COR-L47 (cell line): ENCODE data around the gene FAAP24.
A peak's percentile ranks its signal among the peaks of the same experiment; 100 is the strongest.
"Not testable (repeated sequence)": the region's sequence is repeated elsewhere in the genome, so short reads cannot be mapped to it uniquely, and the experiment has no call there.

Source experiments
- DNase-seq: peaks from one replicate; lab custom pipeline; 2025; lab: John Stamatoyannopoulos, UW

FAAP24 gene

DNA sequence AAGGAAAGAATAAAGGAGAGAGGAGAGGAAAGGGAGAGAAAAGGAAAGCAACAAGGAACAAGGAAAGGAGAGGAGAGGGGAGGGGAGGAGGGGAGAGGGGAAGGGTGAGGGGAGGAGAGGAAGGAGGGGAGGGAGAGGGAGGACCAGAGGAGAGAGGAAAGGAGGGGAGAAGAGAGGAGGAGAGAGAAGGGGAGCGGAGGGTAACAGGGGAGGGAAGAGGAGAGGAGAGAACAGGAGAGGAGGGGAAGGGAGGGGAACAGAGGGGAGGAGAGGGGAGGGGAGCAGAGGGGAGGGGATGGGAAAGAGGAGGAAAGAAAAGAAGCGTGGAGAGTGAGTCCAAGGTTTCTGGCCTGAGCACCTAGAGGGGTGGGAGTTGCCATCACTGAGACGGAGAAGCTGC lies 26.7 kb downstream of the FAAP24 start:
- DNase-seq: no peak

DNA sequence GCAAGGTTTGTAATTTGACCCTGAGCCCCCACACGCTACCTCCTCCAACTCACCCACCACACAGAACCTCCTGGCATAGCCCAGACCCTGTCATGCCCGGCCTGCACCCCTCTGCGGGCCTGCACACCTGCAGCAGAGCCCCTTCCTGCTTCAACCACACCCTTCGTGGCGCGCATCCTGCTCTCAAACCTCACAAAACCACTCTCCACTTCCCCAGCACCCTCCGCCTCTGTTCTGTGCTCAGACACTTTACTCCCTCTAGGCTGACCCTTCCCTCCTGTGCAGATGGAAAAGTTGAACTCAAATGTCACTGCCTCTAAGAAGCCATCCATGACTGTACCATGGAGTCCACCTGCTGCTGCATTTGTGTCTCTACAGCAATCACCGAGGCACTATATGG lies 28.5 kb downstream of the FAAP24 start:
- DNase-seq: no peak

DNA sequence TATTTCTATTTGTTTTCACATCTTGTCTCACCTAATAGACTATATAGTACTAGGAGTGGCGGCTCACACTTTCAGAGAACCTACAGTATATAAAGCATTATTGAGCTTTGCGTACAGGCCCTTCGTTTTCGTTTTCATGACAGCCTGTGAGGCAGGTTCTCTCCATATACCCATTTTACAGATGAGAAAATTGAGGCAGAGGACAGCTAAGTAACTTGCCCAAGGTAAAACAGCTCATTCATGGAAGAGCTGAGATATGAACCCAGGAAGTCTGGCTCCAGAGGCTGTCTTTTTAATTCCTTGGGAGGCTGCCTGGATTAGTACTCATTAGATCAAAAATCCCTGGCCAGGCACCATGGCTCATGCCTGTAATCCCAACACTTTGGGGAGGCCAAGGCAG lies 28.9 kb downstream of the FAAP24 start:
- DNase-seq: no peak

DNA sequence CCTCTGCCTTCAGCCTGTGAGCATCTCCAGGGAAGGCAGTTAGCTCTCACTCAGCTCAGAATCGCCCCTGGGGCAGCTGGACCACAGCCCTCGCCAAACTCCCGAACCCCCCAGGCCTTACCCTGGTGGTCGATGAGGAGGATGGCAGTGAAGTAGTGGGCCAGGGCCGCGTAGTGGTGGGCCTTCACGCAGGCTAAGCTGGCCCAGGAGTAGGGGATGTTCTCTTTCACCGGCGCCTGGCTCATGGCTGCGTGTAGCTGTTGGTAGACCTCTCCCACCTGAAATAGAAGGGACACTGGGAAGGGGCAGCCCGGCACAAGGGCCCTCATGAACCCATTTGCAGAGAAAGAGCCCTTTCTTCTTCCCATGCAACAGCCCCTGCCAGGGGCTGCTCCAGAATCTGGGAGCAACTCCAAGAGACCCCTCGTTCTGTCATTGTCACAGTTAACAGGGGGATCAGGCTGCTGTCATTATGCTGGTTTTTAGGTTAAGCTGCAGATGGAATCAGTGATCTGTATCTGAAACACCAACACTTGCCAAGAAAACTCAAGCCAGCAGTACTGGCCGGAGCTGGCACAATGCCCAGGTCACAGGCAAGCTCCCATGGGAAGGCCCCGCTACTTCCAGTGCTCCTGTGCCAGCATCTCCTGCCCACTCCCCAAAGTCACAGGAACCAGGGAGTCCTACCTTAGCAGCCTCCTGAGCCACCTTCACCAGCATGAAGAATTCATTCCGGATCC lies 30.3 kb downstream of the FAAP24 start:
- not testable (repeated sequence) for DNase-seq

DNA sequence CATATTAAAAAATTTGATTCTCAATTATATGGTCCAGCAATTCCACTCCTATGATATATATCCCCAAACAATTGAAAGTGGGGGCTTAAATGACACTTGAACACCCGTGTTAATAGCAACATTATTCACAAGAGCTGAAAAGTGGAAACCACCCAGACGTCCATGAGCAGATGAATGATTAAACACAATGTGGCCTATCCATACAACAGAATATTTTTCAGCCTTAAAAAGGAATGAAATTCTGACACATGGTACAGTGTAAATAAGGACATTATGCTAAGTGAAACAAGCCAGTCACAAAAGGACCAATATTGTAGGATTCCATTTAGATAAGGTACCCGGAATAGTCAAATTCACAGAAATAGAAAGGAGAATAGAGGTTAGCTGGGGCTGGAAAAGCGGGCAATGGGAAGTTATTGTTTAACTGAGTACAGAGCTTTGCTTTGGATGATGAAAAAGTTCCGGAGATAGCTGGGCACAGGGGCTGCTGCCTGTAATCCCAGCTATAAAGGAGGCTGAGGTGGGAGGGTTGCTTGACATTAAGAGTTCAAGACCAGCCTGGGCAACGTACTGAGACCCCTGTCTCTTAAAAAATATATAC lies 31.5 kb downstream of the FAAP24 start:
- DNase-seq: not testable (repeated sequence)

DNA sequence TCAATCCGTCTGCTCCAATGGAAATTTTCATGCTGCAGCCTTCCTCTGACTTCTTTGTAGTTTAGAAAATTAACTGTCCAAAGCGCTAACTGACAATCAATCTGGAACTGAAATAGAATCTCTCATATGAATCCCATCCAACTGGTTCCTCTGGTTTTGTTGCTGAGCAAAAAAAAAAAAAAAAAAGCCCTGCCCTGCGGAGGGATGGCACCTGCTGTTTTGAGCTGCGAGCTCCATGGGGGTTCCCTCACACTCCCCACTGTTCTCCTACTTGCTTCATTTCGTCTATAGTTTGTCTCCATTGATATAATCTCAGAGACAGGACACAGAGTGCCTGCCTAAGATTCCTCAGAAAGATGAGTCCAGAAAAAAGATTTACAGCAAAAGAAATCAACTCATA lies 33.4 kb downstream of the FAAP24 start:
- DNase-seq: peak; percentile 50

DNA sequence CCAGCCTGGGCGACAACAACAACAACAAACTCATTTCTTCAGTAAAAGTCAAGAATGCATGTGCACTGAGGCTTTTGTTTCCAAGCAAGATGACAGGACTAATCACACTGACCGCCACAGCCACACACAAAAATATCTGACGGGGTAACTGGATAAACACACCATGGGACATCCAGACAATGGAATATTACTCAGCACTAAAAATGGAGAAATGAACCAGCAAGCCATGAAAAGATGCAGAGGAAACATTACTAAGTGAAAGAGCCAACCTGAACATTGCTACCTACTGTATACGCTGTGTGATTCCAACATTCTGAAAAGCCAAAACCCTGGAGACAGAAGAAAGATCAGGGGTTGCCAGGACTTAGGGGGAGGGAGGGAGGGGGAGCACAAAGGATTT lies 36.7 kb downstream of the FAAP24 start:
- DNase-seq: no peak

DNA sequence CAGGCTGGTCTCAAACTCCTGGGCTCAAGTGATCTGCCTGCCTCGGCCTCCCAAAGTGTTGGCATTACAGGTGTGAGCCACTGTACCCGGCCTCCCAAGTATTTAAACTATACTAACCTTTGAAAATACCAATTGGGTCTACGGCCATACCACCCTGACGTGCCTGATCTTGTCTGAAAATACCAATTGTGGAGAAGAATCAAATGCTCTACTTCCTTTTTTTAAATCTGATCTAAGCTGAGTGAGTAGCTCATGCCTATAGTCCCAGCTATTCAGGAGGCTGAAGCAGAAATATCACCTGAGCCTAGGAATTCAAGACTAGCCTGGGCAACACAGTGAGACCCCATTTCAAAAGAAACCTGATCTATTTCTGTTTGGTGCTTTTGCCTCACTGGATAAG lies 38.8 kb downstream of the FAAP24 start:
- not testable (repeated sequence) for DNase-seq

DNA sequence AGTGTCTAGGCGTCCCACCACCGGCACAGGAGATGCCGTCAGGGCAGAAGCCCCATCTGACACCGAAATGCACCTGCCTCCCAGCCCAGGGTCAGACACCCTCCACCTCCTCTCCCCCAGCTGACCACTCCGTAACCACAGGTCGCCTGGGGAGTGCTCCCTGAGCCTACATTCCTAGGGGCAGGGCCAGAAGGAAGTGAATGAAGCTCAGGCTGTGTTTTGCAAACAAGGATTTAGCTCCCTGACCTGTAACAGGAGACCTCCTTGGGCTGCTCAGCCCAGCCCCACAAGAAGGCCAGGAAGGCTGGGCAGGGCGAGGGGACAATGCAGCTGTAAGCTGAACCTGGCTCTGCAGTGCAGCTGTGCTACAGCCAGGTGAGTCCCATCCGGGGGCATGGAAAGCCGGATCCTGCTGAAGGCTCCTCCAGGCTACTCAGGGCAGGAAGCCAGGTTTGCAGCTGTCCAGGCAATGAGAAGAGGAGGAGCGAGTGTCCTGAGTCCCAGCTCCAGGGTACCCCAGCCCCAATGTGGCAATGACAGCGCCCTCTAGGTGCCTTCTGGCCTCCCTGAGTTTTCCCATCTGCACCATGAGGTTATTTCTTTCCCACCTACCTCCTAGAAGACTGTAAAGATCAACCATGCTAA lies 50.6 kb downstream of the FAAP24 start:
- no peak for DNase-seq

DNA sequence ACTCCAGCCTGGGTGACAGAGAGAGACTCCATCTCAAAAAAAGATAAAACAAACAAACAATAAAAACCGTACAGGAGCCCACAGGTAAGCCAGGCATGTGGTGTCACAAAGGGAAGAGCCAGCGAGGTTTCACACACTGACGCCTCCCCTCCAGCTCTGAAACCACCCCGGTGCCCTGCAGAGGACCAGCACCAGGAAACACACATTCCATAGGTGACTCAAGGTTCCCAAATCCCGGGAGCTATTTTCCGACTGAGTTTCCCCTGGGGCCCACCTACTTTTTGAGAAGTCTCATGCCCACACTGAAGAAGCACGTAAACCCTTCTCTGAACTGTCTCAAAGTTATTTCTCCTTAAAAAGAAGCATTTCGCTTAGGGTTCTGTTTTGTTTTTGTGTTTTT lies 52.4 kb downstream of the FAAP24 start:
- DNase-seq: no peak

DNA sequence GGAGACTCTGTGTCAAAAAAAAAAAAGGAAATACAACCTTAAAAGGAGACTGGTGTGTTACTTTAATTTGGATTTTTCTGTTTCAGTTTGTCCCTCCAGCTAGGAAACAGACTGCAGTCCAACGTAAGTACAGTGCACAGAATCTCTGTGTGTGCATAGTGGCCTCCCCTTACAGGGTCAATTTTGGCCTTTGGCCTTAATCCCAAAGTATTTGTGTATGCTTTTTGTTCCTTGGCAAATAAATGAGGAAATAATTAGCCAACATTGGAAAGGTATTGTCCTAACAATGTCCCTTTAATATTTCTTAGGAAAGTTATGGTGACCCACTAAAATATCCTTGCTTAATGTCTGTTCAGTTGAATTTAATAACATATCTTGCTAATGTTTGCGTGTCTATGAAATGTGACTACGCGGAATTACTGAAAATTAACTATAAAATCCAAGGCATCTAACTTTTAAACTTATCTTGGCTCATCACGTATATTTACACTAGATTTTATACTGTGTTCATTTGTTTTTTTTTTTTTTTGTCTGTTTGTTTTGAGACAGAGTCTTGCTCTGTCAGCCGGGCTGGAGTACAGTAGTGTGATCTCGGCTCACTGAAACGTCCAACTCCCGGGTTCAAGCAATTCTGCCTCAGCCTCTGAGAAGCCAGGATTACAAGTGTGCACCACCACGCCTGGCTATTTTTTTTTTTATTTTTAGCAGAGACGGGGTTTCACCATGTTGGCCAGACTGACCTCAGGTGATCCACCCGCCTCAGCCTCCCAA lies 53.6 kb downstream of the FAAP24 start:
- not testable (repeated sequence) for DNase-seq

DNA sequence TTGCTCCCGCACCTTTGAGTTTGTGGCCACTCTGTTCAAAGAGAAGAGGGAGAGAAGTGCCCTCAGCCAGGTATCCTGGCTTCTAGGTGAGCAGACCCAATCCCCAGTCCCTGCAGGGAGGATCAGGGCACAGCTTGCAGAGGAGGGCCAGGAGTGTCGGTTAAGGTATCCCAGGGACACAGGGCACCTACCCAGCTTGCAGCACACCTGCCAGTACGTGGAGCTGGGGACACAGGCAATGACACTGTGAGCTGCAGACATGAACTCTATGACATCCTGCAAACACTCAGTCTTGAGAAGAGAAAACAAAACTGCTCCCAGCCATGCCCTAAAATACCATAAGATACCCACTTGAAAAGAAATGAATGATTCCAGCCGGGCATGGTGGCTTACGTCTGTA lies 54.6 kb downstream of the FAAP24 start:
- not testable (repeated sequence) for DNase-seq
